GM10248 (cell line): ENCODE results near the gene KIF16B.

Experiments
- CTCF ChIA-PET: fragments of 300-600 bp; sonication (Branson Sonifier 250); formaldehyde crosslinking; extraction: SDS; loops from one replicate; lab custom pipeline; 2021; ENCODE audit warnings: antibody characterized with exemption; lab: Yijun Ruan, JAX
- POLR2A ChIA-PET: fragments of 350-650 bp; sonication (Branson Sonifier 250); formaldehyde crosslinking; extraction: SDS; loops from one replicate; lab custom pipeline; 2020; ENCODE audit warnings: antibody characterized with exemption; lab: Yijun Ruan, JAX
- DNase-seq: peaks from one replicate; pipeline ENCODE4 v3.0.0; 2012; ENCODE audit errors: extremely low spot score
- TF ChIP-seq, protein P1 (sequence below): IDR thresholded peaks from 2 replicates; pipeline ENCODE4 v1.5.1; 2012; ENCODE audit warnings: mild to moderate bottlenecking, low read depth; ENCODE audit errors: extremely low read depth, missing control alignments, control extremely low read depth

The KIF16B gene

DNA sequence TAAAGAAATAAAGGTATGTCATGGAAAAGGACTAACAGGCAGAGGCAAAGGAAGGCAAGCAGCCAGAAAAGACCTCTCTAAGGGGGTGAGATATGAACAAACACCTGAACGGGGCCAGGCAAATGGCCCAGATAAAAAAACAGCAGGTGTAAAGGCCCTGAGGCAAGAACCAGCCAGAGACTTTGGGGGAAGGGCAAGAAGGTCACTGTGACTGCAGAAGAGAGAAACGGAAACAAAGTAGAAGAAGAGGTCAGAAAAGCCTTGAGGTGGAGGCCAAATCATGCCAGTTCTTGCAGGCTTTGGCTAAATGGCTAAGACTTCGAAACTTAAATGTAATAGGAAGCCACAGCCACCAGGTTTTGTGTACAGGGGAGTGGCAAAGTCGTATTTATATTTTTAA, 30.8 kb downstream of the KIF16B start:
- TF ChIP-seq, protein P1, sequence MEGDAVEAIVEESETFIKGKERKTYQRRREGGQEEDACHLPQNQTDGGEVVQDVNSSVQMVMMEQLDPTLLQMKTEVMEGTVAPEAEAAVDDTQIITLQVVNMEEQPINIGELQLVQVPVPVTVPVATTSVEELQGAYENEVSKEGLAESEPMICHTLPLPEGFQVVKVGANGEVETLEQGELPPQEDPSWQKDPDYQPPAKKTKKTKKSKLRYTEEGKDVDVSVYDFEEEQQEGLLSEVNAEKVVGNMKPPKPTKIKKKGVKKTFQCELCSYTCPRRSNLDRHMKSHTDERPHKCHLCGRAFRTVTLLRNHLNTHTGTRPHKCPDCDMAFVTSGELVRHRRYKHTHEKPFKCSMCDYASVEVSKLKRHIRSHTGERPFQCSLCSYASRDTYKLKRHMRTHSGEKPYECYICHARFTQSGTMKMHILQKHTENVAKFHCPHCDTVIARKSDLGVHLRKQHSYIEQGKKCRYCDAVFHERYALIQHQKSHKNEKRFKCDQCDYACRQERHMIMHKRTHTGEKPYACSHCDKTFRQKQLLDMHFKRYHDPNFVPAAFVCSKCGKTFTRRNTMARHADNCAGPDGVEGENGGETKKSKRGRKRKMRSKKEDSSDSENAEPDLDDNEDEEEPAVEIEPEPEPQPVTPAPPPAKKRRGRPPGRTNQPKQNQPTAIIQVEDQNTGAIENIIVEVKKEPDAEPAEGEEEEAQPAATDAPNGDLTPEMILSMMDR, result no peak
- POLR2A ChIA-PET, result no interaction called here
- CTCF ChIA-PET, result no interaction called here
- no peak for DNase-seq

DNA sequence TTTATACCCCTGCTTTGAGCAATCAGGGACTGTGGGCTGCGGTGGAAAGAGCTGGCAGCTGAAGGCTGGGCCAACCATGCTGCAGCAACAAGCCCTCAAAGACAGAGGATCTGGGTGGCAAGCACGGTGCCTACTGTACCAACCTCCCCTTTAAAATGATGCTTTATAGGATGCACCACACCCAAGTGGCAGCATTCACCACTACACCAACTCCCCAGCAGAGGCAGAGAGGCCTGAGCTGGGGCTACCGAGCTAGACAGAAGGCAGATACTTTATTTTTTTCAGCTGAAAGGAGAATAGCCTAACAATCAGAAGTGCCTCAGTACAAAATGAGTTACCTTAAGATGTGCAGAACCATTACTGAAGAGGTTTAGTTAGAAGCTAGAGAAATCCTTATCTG, 31.4 kb downstream of the KIF16B start:
- TF ChIP-seq, protein P1, result no peak
- POLR2A ChIA-PET, result no interaction called here
- CTCF ChIA-PET, result no interaction called here
- DNase-seq, result no peak

DNA sequence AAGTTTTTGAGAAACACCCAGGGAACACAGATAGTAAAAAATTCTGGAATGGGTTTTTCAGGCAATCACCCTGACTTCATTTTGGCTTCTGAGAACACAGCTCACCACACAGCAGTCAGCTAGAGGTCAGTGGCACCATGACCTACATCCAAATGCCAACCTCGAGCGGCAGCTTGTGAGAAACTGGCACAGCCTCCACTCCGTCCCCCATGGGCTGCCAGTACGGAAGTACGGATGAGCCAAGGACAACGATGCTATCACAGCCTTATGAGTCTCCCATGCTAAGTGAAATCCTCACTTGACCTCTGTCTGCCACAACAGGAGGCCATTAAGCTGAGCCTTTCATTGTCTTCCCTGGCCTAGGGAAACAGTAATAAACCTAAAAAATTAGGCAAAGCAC, 32.0 kb downstream of the KIF16B start:
- no peak for DNase-seq
- ChIA-PET CTCF (no interaction called here), POLR2A (no interaction called here)
- TF ChIP-seq, protein P1, result no peak

DNA sequence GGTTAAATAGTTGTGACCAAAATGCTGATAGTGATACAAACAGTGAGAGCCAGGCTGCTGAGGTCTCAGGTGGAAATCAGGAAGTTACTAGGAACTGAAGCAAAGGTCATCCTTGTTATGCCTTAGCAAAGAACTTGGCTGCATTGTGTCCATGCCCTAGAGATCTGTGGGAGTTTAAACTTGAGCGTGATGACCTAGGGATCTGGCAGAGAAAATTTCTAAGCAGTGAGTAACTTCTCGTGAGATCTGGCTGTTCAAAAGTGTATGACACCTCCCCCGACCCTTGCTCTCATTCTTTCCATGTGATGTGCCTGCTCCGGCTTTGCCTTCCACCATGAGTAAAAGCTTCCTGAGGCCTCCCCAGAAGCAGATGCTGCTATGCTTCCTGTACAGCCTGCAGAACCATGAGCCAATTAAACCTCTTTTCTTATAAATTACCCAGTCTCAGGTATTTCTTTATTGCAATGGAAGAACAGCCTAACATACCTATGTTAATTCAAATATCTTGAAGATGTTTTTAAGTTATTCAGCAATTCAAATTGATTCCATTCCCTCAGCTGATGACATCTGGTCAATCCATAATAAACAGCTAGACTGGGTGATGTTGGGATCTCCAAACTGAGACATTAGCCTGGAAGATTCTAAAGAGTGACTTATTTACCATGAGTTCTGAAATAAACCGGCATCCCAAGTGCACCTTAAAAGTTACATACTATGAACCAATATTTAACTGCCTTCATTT, 33.8 kb downstream of the KIF16B start:
- no peak for DNase-seq
- POLR2A ChIA-PET, result no interaction called here
- CTCF ChIA-PET, result interaction anchor here (1.2 kb wide), 1 partner anchor 15 kb away, joined by 5 read pairs; no protein-coding TSS in a partner anchor
- TF ChIP-seq, protein P1, result no peak

DNA sequence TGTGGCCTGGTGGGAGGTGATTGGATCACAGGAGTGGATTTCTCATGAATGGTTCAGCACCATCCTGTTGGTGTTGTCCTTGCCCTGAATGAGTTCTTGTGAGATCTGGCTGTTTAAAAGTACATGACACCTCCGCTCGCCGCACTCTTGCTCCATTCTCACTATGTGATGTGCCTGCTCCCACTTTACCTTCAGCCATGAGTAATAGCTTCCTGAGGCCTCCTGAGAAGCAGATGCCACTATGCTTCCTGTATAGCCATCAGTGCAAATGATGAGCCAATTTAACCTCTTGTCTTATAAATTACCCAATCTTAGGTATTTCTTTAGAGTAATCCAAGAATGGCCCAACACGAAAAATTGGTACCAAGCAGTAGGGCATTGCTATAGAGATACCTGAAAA, 34.5 kb downstream of the KIF16B start:
- no peak for DNase-seq
- ChIA-PET POLR2A (no interaction called here), CTCF (interaction anchor here (1.2 kb wide), 1 partner anchor 15 kb away, joined by 5 read pairs; no protein-coding TSS in a partner anchor)
- TF ChIP-seq, protein P1, result no peak

DNA sequence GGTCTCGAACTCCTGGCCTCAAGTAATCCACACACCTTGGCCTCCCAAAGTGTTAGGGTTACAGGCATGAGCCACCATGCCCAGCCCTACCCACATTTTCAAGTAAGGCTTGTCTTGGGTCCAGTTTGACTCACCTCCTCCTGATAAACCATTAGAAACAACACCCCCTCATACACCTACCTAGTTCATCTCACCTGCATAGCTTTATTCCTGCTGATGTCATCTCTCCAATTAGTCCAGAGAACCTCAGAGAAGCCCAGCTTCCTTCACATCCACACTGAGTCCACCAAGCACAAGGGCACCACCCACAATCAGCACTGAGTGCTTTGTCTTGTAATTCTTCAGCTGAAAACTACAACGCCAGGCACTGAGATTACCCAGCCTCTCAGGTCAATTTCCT, 35.3 kb downstream of the KIF16B start:
- POLR2A ChIA-PET, result no interaction called here
- no peak for DNase-seq
- CTCF ChIA-PET, result interaction anchor here (1.2 kb wide), 1 partner anchor 16 kb away, joined by 5 read pairs; no protein-coding TSS in a partner anchor
- TF ChIP-seq, protein P1, result no peak
